ENCODE measurements around the gene SLC40A1. TPM values are rescaled to one million over a fixed set of nuclear protein-coding genes. Genes with fewer than 3 reads are reported as not detected.
A peak's percentile ranks its signal among the peaks of the same experiment; 100 is the strongest.

The SLC40A1 gene
- total RNA-seq, 2 donors from 2014 or later = 43.6 to 183 TPM

DNA sequence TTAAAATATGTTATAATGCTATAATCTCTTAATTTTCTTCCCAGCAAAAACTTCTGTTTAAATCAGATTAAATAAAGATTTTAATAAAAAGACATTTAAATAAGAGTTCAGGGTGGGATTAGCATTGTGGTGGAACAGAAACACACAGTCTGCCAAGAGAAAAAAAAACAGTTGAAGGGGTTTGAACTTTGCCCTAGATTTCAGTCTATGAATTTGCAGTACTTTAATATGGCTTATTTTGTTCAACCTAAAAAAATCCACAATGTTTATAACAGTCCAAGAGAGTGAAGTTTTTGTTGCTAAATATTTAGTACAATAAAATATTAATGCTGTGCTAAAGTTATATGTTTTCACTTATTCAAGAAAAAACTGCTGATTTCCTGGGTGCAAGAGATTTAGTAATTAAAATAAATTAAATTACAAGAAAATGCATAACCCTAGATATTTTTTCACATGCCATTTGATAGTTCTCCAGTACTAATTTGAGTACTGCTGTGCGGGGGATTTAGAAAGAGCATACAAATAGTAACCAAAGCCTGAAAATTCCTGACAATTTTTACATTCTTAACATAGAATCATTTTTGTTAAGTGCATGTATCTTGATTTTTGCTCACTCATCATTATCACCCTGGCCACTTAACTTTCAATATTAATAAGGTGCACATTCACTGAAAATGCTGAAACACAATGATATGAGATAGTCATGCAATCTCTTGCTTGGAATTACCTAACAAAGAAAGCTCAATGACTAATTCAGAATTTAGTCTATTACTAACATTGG, 52.6 kb downstream of the SLC40A1 start:
- no peak for DNase-seq
- Histone ChIP-seq H3K4me1 (no peaks in the 10 kb centered on the region), H3K9ac (ENCODE audit: low read depth in 2 of 2, low read length in 2 of 2) (no peak overlapping the region), H3K27ac (no peak overlapping the region), H3K4me3 (no peak overlapping the region), H3K9me3 (no peaks in the 10 kb centered on the region), H3K36me3 (no peaks in the 10 kb centered on the region), H3K27me3 (no peaks in the 10 kb centered on the region)
- intact Hi-C loops (cut with DNase I) = no loop called here
- TF ChIP-seq, protein P1, sequence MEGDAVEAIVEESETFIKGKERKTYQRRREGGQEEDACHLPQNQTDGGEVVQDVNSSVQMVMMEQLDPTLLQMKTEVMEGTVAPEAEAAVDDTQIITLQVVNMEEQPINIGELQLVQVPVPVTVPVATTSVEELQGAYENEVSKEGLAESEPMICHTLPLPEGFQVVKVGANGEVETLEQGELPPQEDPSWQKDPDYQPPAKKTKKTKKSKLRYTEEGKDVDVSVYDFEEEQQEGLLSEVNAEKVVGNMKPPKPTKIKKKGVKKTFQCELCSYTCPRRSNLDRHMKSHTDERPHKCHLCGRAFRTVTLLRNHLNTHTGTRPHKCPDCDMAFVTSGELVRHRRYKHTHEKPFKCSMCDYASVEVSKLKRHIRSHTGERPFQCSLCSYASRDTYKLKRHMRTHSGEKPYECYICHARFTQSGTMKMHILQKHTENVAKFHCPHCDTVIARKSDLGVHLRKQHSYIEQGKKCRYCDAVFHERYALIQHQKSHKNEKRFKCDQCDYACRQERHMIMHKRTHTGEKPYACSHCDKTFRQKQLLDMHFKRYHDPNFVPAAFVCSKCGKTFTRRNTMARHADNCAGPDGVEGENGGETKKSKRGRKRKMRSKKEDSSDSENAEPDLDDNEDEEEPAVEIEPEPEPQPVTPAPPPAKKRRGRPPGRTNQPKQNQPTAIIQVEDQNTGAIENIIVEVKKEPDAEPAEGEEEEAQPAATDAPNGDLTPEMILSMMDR (IDR thresholded peaks at IDR 0.05) = no peak

DNA sequence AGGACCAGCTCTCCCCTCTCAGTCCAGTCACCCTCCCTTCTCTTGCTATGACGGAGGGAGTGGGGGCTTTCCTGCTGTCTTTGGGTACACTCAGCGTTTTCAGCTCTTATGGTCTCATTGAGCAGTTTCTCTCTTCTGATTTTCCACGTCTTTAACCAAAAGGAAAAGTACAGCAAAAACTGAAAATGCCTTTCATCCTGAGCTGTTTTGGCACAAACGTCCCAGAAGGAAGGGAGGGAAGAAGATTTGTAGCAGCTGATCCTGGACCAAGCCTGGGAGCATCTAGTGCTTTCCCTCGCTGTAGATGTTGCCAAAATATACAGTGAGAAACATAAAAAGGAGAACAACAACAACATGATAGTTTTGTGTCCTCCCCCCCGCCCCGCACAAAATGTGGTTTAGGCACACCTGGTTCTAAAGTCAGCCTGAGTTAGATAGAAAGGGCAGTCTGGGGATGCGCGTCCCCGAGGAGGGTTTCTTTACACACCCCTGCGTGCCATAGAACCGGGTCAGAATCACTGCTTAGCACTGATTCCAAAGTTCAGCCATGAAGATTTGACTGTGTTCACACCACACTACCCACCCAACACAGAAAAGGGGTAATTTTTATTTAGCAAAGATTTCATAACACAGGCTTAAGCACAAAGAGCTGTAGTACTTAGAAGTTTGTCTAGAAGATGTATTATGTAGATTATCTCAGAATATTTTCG, 53.4 kb downstream of the SLC40A1 start:
- intact Hi-C loops (cut with DNase I) = no loop called here
- H3K27me3 ChIP-seq = no peaks in the 10 kb centered on the region
- no peak for DNase-seq
- no peak overlapping the region for H3K4me3 ChIP-seq
- H3K4me1 ChIP-seq = no peaks in the 10 kb centered on the region
- no peaks in the 10 kb centered on the region for H3K9me3 ChIP-seq
- TF ChIP-seq, protein P1 (IDR thresholded peaks at IDR 0.05) = no peak
- H3K36me3 ChIP-seq = no peaks in the 10 kb centered on the region
- peak overlapping the region in 1 of 2 donors; percentile 24 for H3K9ac ChIP-seq (ENCODE audit: low read depth in 2 of 2, low read length in 2 of 2)
- H3K27ac ChIP-seq = no peak overlapping the region

DNA sequence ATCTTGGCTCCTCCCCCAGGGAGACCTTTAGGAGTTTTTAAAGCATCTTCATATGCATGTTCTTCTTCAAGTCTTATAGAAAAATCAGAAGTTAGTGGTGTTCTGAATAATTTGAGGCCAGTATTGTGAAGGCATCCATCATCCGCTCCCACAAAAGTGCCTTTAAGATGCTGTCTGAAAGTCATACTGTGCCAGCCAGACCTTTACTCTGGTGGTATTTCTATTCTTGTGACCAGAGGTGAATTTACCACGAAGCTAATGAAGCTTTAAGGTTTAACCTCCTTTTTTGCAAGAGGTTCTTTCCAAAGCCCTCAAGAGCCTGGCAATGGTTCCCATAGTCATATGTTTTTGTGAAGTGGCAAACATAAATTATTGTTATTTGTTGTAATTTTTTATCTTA, 54.3 kb downstream of the SLC40A1 start:
- Histone ChIP-seq H3K4me1 (peaks cover 4% of the 10 kb centered on the region), H3K36me3 (no peaks in the 10 kb centered on the region), H3K9me3 (no peaks in the 10 kb centered on the region), H3K27me3 (no peaks in the 10 kb centered on the region), H3K27ac (no peak overlapping the region), H3K4me3 (no peak overlapping the region), H3K9ac (ENCODE audit: low read depth in 2 of 2, low read length in 2 of 2) (no peak overlapping the region)
- no peak for DNase-seq
- TF ChIP-seq, protein P1 (IDR thresholded peaks at IDR 0.05) = no peak
- intact Hi-C loops (cut with DNase I) = no loop called here

DNA sequence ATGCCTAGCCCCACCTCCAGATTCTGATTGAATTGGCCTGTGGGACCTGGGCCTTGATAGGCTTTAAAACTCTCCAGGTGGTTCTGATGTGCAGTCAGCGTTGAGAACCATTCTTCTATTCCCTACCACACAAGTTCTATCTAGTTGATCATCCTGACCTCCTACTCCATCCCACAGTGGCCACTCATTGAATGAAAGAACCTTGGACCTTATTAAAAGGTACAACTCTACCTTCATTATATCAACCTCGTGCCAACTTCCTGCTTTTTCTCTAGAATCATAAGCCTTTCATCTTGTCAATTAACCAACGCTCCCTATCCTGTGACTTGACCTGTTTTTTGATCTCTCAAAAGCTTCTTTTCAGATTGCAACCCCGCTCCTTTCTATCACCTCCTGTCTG, 55.8 kb downstream of the SLC40A1 start:
- H3K9ac ChIP-seq (ENCODE audit: low read depth in 2 of 2, low read length in 2 of 2) = no peak overlapping the region
- intact Hi-C loops (cut with DNase I) = no loop called here
- peaks cover 4% of the 10 kb centered on the region for H3K4me1 ChIP-seq
- peak overlapping the region; percentile 47 for H3K27ac ChIP-seq
- H3K9me3 ChIP-seq = no peaks in the 10 kb centered on the region
- no peaks in the 10 kb centered on the region for H3K27me3 ChIP-seq
- TF ChIP-seq, protein P1 (IDR thresholded peaks at IDR 0.05) = no peak
- no peak for DNase-seq
- no peak overlapping the region for H3K4me3 ChIP-seq
- no peaks in the 10 kb centered on the region for H3K36me3 ChIP-seq

DNA sequence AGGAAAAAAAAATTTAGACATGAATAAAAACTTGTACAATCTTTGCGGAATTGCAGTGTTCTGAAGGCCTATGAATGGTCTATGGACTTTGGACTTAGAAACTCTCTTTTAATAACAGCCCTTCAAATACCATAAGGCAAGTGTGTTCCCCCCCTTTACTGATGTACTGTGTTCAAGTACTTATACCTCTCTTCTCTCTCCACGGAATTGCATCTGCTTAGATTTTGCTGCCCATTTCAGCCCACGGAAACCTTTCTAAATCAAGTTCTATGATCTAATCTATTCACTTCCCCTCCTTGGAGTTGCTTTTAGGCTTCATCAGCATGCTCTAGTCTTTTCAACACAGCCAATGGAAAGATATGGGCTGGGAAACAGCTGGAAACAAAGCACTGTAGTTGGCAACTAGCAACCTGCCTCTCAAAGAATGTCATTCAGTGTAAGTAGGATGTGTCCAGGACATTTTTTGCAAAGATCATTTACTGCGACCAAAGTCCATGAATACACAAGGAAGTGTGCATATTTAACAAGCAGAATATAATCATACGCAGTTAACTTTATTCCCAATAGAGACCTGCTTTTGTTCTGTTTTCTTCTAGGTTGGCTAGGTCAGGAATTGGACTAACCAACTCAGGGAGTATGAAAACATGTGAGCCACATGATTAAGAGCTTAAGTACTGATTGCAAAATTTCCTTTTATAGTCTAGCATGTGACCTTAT, 58.0 kb downstream of the SLC40A1 start:
- Histone ChIP-seq H3K27me3 (no peaks in the 10 kb centered on the region), H3K4me1 (peaks cover 4% of the 10 kb centered on the region), H3K27ac (peak overlapping the region; percentile 86), H3K4me3 (no peak overlapping the region), H3K9me3 (no peaks in the 10 kb centered on the region), H3K9ac (ENCODE audit: low read depth in 2 of 2, low read length in 2 of 2) (peak overlapping the region in 1 of 2 donors; percentile 13), H3K36me3 (no peaks in the 10 kb centered on the region)
- DNase-seq = peak; percentile 57
- TF ChIP-seq, protein P1 (IDR thresholded peaks at IDR 0.05) = no peak
- intact Hi-C loops (cut with DNase I) = no loop called here
